ENCODE results near the gene PTCHD1. TPM values are rescaled to one million over a fixed set of nuclear protein-coding genes. Genes with fewer than 3 reads are reported as not detected.

Gene PTCHD1
- total RNA-seq, 1 experiment from 2014 or later = not detected

- H2AFZ ChIP-seq (ENCODE audit: low read depth, low read length, poor library complexity, severe bottlenecking) = no peak overlapping the region
- H3K4me3 ChIP-seq (replicated peaks in 1 of 2; ENCODE audit: low read depth in 1 of 2, low read length in 2 of 2) = no peak overlapping the region
- H3K9me2 ChIP-seq (ENCODE audit: insufficient read depth) = no peaks in the 10 kb centered on the region
- ChIA-PET CTCF (no interaction called here), RAD21 (ENCODE audit: low non-redundant PET in 1 of 2, low total read pairs in 2 of 2, uncharacterized antibody in 2 of 2, unreplicated experiment in 2 of 2) (no interaction called here), POLR2A (no interaction called here)
- ATAC-seq (no peak), DNase-seq (ENCODE audit: low read depth, low spot score) (no peak)
- no peak overlapping the region for H3K9ac ChIP-seq (ENCODE audit: low read length)
- no peaks in the 10 kb centered on the region for H3K79me2 ChIP-seq (ENCODE audit: insufficient read depth, low read length)
- no peaks in the 10 kb centered on the region for H3K9me3 ChIP-seq (ENCODE audit: control insufficient read depth in 1 of 2, insufficient read depth in 1 of 2, low read depth in 1 of 2, low read length in 2 of 2)
- H3K27ac ChIP-seq (ENCODE audit: low read depth, low read length) = no peak overlapping the region
- H3K4me2 ChIP-seq (ENCODE audit: low read length) = no peak overlapping the region
- H3K36me3 ChIP-seq (ENCODE audit: control insufficient read depth in 1 of 2, insufficient read depth in 2 of 2, low read length in 2 of 2) = no peaks in the 10 kb centered on the region
- no peaks in the 10 kb centered on the region for H3K27me3 ChIP-seq (ENCODE audit: insufficient read depth, low read length)
- BruUV-seq (replicated peaks) = no TSS peak
- H3K4me1 ChIP-seq (ENCODE audit: control insufficient read depth in 1 of 2, insufficient read depth in 2 of 2, low read length in 2 of 2) = no peaks in the 10 kb centered on the region
- H4K20me1 ChIP-seq (ENCODE audit: insufficient read depth) = no peaks in the 10 kb centered on the region
- TF ChIP-seq, protein P1, sequence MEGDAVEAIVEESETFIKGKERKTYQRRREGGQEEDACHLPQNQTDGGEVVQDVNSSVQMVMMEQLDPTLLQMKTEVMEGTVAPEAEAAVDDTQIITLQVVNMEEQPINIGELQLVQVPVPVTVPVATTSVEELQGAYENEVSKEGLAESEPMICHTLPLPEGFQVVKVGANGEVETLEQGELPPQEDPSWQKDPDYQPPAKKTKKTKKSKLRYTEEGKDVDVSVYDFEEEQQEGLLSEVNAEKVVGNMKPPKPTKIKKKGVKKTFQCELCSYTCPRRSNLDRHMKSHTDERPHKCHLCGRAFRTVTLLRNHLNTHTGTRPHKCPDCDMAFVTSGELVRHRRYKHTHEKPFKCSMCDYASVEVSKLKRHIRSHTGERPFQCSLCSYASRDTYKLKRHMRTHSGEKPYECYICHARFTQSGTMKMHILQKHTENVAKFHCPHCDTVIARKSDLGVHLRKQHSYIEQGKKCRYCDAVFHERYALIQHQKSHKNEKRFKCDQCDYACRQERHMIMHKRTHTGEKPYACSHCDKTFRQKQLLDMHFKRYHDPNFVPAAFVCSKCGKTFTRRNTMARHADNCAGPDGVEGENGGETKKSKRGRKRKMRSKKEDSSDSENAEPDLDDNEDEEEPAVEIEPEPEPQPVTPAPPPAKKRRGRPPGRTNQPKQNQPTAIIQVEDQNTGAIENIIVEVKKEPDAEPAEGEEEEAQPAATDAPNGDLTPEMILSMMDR (IDR thresholded peaks at IDR 0.05 in 2 of 3, conservative IDR thresholded peaks at IDR 0.05 in 1 of 3; ENCODE audit: borderline replicate concordance in 1 of 3, insufficient read depth in 1 of 3, low read depth in 2 of 3, low read length in 2 of 3) = no peak
- TF ChIP-seq SP1 (IDR thresholded peaks at IDR 0.05; ENCODE audit: low read depth) (no peak), EZH2phosphoT487 (IDR thresholded peaks at IDR 0.05; ENCODE audit: borderline replicate concordance) (no peak), EGR1 (IDR thresholded peaks at IDR 0.05; ENCODE audit: low read depth) (no peak), TCF7L2 (IDR thresholded peaks at IDR 0.05; ENCODE audit: borderline replicate concordance, extremely low read depth, insufficient read depth, insufficient read length) (no peak), YY1 (IDR thresholded peaks at IDR 0.05; ENCODE audit: extremely low read depth, insufficient replicate concordance, low read depth, low read length) (no peak), POLR2AphosphoS5 (IDR thresholded peaks at IDR 0.05; ENCODE audit: low read depth, low read length) (no peak), POLR2A (IDR thresholded peaks at IDR 0.05; ENCODE audit: borderline replicate concordance, extremely low read depth, insufficient read depth, insufficient read length) (no peak), CEBPB (IDR thresholded peaks at IDR 0.05; ENCODE audit: low read depth) (no peak), SIN3A (IDR thresholded peaks at IDR 0.05; ENCODE audit: low read depth) (no peak), JUND (IDR thresholded peaks at IDR 0.05) (no peak), ZBTB33 (IDR thresholded peaks at IDR 0.05; ENCODE audit: extremely low read depth, insufficient replicate concordance, low read length) (no peak), EZH2 (IDR thresholded peaks at IDR 0.05) (no peak), ZNF274 (IDR thresholded peaks at IDR 0.05; ENCODE audit: low read depth, low read length) (no peak), FOSL1 (IDR thresholded peaks at IDR 0.05; ENCODE audit: low read depth) (no peak), SRF (IDR thresholded peaks at IDR 0.05; ENCODE audit: low read depth) (no peak), ATF3 (IDR thresholded peaks at IDR 0.05) (no peak)
- TF ChIP-seq, protein P2, sequence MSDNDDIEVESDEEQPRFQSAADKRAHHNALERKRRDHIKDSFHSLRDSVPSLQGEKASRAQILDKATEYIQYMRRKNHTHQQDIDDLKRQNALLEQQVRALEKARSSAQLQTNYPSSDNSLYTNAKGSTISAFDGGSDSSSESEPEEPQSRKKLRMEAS (IDR thresholded peaks at IDR 0.05) = no peak
- TF ChIP-seq, protein P3, sequence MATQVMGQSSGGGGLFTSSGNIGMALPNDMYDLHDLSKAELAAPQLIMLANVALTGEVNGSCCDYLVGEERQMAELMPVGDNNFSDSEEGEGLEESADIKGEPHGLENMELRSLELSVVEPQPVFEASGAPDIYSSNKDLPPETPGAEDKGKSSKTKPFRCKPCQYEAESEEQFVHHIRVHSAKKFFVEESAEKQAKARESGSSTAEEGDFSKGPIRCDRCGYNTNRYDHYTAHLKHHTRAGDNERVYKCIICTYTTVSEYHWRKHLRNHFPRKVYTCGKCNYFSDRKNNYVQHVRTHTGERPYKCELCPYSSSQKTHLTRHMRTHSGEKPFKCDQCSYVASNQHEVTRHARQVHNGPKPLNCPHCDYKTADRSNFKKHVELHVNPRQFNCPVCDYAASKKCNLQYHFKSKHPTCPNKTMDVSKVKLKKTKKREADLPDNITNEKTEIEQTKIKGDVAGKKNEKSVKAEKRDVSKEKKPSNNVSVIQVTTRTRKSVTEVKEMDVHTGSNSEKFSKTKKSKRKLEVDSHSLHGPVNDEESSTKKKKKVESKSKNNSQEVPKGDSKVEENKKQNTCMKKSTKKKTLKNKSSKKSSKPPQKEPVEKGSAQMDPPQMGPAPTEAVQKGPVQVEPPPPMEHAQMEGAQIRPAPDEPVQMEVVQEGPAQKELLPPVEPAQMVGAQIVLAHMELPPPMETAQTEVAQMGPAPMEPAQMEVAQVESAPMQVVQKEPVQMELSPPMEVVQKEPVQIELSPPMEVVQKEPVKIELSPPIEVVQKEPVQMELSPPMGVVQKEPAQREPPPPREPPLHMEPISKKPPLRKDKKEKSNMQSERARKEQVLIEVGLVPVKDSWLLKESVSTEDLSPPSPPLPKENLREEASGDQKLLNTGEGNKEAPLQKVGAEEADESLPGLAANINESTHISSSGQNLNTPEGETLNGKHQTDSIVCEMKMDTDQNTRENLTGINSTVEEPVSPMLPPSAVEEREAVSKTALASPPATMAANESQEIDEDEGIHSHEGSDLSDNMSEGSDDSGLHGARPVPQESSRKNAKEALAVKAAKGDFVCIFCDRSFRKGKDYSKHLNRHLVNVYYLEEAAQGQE (IDR thresholded peaks at IDR 0.05; ENCODE audit: low read depth) = no peak
- intact Hi-C loops (cut with micrococcal nuclease) = no loop called here
Measured at GRCh38 chrX:23389196-23389792, 54.6 kb downstream of the PTCHD1 start.
